Lower leg skin (tissue), 4 donors: Measurements from ENCODE around the gene EYS. TPM values are rescaled to one million over a fixed set of nuclear protein-coding genes. Genes with fewer than 3 reads are reported as not detected.

ENCODE experiments used
- DNase-seq, 2 donors: peaks; one replicate each; pipeline ENCODE4 v3.0.0-alpha.2; 2019; ENCODE audit warnings: low spot score in 2 of 2
- H3K4me3 ChIP-seq: fragments of 200-600 bp; sonication (generic); 2 replicates; pipeline ENCODE4 v1.5.1; 2017; ENCODE audit warnings: mild to moderate bottlenecking, low read depth; ENCODE audit not compliant: poor library complexity, severe bottlenecking
- POLR2A ChIP-seq, 2 donors: fragments of 450-650 bp; IDR thresholded peaks; one replicate each; pipeline ENCODE4 v1.6.1; 2016 to 2017; ENCODE audit warnings: antibody characterized with exemption in 2 of 2, mild to moderate bottlenecking in 1 of 2, moderate library complexity in 1 of 2
- WGBS, 2 donors: methylation state at CpG; one replicate each; pipeline ENCODE4 v1.1.5; 2018; 5-methylcytosine and 5-hydroxymethylcytosine counted together
- intact Hi-C: fragments of 100-400 bp; cut with DNase I; formaldehyde crosslinking; loops from one replicate; pipeline ENCODE4 v1.15.0; 2023; ENCODE audit warnings: low total_unique reads
- total RNA-seq, 4 donors: library from RNA; depleted of rRNA; stranded (reverse); fragments of >200 nt; gene quantifications; one replicate each; pipeline ENCODE4 v1.1.0, GENCODE V29; 2016
- TF ChIP-seq, protein P1 (sequence below), 3 donors: fragments of 450-650 bp; IDR thresholded peaks; one replicate each; pipeline ENCODE4 v1.5.1; 2016; ENCODE audit warnings: antibody characterized with exemption in 3 of 3, mild to moderate bottlenecking in 3 of 3, moderate library complexity in 2 of 3

EYS gene
- total RNA-seq, 4 donors from 2014 or later: 0.04 TPM; not detected in 3

GRCh38 chr6:64409948-64410347 lies 1297.1 kb downstream of the EYS start:
- TF ChIP-seq, protein P1, sequence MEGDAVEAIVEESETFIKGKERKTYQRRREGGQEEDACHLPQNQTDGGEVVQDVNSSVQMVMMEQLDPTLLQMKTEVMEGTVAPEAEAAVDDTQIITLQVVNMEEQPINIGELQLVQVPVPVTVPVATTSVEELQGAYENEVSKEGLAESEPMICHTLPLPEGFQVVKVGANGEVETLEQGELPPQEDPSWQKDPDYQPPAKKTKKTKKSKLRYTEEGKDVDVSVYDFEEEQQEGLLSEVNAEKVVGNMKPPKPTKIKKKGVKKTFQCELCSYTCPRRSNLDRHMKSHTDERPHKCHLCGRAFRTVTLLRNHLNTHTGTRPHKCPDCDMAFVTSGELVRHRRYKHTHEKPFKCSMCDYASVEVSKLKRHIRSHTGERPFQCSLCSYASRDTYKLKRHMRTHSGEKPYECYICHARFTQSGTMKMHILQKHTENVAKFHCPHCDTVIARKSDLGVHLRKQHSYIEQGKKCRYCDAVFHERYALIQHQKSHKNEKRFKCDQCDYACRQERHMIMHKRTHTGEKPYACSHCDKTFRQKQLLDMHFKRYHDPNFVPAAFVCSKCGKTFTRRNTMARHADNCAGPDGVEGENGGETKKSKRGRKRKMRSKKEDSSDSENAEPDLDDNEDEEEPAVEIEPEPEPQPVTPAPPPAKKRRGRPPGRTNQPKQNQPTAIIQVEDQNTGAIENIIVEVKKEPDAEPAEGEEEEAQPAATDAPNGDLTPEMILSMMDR (IDR thresholded peaks at IDR 0.05): no peak
- no peak for TF ChIP-seq POLR2A (IDR thresholded peaks at IDR 0.05)
- 67 to 84% methylated on average over 1 of the region's 1 CpG for WGBS, 2 donors
- no peak for DNase-seq
- no peak overlapping the region for H3K4me3 ChIP-seq
- intact Hi-C loops: no loop called here

- H3K4me3 ChIP-seq: no peak overlapping the region
- TF ChIP-seq POLR2A (IDR thresholded peaks at IDR 0.05): no peak
- TF ChIP-seq, protein P1 (IDR thresholded peaks at IDR 0.05): no peak
- DNase-seq: no peak
- WGBS, 2 donors: 85% methylated on average over 5 of the region's 5 CpGs
- intact Hi-C loops: no loop called here
Observed at GRCh38 chr6:64404396-64404795, 1302.6 kb downstream of the EYS start.

DNA sequence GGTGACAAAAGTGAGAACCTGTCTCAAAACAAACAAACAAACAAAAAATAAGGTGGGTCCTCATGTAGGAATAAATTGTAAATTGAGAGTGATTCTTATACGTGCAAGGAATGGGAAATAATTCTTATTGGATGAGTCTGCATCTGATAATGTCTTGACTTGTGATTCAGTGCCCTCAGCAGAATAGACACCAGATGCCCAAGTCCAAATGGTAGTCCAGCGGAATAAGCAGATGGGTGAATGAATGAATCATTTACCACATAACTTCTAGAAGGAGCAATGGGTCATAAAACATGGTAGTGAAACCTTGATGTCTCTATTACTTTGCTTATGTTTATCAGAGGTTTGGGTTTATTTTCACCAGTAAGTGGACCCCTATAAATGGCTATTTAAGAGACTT lies 1323.7 kb downstream of the EYS start:
- TF ChIP-seq, protein P1 (IDR thresholded peaks at IDR 0.05): no peak
- no peak for TF ChIP-seq POLR2A (IDR thresholded peaks at IDR 0.05)
- no peak for DNase-seq
- no peak overlapping the region for H3K4me3 ChIP-seq
- intact Hi-C loops: no loop called here
- 85 to 95% methylated on average over 2 of the region's 2 CpGs for WGBS, 2 donors

- no peak for DNase-seq
- TF ChIP-seq, protein P1 (IDR thresholded peaks at IDR 0.05): no peak
- no peak for TF ChIP-seq POLR2A (IDR thresholded peaks at IDR 0.05)
- intact Hi-C loops: no loop called here
- 78 to 83% methylated on average over 5 of the region's 5 CpGs for WGBS, 2 donors
- H3K4me3 ChIP-seq: no peak overlapping the region
Observed at GRCh38 chr6:64376394-64376793, 1330.6 kb downstream of the EYS start.

- 27 to 31% methylated on average over 1 of the region's 1 CpG for WGBS, 2 donors
- no peak for DNase-seq
Observed at GRCh38 chr6:64357430-64357829, 1349.6 kb downstream of the EYS start.

DNA sequence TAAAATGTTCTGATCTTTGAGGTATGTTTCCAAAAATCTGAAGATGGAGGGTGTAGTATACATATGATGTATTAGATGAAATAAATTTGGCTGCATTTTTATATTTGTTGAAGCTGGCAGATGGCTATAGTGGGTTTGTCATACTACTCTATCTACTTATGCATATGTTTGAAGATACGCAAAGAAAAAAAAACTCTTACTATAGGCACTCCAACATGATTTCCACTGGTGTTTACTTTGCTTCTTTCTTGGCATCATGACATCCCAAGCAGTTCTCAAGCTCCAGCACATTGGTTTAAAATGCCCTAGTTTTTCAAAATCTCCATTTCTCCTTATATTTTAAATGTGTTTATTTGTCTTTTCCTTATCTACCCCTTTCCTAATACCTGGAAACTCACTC lies 1359.6 kb downstream of the EYS start:
- DNase-seq: no peak
- WGBS, 2 donors: 87 to 94% methylated on average over 1 of the region's 1 CpG

More at GRCh38 chr6:64357430-64357829, 1349.6 kb downstream of the EYS start:
- intact Hi-C loops: no loop called here
- TF ChIP-seq, protein P1 (IDR thresholded peaks at IDR 0.05): no peak
- TF ChIP-seq POLR2A (IDR thresholded peaks at IDR 0.05): no peak
- H3K4me3 ChIP-seq: no peak overlapping the region

More for the DNA sequence above, 1359.6 kb downstream of the EYS start:
- intact Hi-C loops: no loop called here
- TF ChIP-seq POLR2A (IDR thresholded peaks at IDR 0.05): no peak
- TF ChIP-seq, protein P1 (IDR thresholded peaks at IDR 0.05): no peak
- no peak overlapping the region for H3K4me3 ChIP-seq
